Measurements from ENCODE around the gene CASP7.

Gene CASP7

DNA sequence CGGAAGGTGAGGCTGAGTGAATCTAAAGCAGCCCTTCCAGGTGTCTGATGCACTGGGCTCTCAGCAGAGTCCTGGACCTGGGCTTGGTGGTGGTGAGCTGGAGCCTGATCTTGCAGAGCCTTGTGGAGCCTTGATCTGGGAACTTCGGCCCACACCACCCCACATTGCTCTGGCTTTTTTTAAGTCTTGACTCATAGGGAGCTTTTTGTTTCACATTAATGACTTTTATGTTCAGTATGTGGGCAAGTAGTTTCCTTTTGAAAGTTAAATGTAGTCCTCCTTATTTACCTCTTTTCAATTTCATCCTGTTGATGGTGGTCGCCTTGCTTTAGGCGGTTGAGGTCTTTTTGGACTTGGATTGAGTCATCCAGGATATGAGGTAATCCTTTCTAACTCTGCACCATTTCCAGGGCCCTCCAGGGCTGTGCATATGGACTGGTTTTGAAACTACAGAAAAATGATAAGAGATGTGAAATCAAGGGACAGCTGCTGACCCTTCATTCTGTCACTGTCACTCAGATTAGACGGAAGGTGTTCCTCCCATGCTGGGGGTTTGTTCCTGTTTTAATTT lies 12.9 kb upstream of the CASP7 start:
- DNase-seq, result no peak

DNA sequence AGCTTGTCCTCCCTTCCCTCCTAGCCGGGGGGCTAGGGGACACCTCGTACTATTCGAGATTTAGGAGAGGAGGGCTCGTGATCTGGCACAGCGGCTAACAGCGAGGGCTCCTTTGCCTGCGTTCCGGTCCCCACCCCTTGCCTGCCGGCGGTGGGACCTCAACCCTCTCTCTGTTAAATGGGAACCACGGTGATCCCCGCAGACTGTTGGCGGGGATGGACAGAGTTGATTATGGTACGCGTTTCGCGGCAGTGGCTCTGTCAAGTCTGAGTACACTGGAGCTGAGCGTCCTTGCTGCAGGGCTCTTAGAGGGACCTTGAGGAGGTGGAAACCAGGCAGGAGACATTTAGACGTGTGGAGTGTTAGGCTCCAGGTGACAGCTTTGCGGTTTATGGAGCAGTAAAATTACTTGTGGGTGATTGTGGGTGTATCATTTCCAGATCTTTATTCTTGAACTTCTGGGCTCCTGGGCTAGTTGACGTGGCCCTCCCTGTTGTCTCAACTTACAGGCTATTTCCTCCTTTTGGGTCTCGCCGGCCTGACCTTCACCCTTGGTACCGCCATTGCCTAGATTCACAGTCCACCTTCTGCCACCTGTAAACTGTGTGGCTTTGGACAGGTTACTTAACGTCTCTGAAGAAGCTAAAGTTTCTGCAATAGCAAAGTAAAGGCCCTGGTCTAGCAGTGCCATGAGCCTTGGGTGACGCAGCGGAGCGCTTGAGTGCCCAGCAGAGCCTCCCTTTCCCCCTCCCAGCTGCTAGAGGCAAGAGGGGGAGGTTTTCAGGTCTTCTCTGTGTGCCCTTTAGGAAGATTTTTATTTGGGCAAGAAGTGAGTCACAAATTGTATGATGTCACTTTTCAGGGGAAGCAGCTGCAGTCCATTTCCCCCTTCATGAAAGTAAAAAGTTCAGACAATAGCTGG lies 739 bp downstream of the CASP7 start:
- peak in 2 of 4 experiments; percentile 7 to 28 for DNase-seq

DNA sequence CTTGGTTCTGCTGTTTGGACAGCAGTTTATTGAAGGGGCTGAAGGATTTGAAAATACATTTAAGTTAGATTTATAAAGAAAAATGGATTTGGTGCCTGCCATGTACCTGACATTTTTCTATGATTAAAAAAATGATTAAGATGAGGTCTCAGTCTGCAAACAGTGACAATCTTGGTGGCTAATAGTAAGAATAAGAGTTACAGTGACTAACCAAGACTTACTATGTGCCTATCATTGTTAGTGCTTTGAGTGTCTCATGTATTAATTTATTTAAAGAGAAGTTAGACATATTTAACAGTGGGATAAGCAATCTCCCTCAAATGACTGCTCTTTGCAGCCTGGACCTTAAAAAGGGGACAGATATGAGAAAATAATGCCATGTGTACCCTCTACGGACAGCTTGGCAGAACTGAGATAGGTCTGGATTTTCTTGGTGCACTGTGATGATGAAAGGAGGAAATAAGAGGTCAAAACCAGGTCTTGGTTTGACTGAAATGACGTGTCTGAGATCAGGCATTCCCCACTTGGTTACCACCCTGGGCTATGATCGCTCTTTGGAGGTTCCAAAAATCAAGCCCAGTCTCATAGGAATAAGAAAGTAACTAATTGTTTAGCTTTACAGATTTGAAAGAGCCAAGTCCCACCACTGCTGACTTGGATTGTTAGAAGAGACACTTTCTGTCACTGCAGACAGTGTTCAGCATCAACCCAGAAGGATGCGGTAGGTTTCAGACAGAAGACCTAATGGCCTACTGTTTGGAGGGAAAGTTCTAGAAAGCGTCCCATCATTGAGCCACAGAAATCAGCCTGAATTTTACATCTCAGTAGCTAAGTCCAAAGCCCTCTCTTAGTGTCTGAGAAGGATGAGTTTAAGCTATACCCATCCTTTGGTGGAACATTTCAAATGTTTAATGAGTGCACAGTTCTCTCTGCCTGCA lies 2.1 kb downstream of the CASP7 start:
- DNase-seq, result no peak

DNA sequence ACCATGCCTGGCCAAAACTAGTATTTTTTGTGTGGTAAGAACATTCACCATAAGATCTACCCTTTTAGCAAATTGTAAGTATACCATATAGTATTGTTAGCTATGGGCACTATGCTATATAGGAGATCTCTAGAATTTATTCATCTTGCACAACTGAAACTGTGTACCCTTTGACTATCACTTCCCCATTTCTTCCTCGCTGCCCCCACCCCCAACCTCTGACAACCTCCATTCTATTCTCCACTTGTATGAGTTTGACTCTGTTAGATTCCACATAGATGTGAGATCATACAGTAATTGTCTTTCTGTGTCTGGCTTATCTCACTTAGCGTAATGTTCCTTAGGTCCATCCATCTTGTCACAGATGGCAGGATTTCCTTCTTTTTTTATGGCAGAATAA lies 3.6 kb downstream of the CASP7 start:
- no peak for DNase-seq

DNA sequence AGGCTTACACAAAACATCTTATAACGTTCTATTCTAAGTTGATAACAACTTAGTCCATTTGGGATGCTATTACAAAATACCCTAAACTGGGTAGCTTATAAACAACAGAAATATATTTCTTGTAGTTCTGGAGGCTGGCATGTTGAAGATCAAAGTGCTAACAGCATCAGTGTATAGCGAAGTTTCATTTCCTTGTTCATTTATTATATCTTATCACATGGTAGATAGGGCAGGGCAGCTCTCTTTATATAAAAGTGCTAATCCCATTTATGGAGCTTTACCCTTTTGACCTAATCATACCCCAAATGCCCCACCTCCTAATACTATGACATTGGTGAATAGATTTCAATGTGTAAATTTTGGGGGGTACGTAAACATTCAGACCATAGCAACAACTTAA lies 6.3 kb downstream of the CASP7 start:
- no peak for DNase-seq

DNA sequence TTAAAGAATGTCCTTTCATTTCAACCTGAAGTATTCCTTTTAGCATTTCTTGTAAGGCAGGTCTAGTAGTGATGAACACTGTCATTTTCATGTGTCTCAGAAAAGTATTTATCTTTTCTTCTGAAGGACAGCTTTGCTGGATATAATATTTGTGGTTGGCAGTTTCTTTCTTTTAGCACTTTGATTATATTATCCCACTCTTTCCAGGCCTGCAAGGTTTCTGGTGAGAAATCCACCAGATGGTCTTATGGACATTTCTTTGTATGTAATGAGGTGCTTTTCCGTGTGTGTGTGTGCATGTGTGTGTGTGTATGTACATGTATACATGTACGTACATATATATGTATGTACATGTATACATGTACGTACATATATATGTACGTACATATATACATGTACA lies 7.3 kb downstream of the CASP7 start:
- no peak for DNase-seq

DNA sequence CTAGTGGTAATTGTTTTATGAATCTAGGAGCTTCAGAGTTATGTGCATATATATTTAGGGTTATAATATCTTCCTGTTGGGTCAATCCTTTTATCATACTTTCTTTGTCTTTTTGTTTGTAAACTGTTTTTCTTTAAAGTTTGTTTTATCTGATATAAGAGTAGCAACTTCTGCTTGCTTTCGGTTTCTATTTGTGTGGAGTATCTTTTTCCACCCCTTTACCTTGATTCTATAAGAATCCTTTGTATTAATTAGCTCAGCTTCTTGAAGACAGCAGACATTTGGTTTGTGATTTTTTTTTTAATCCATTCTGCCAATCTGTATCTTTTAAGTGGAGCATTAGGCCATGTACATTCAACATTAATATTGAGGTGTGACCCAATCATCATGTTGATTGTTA lies 9.3 kb downstream of the CASP7 start:
- no peak for DNase-seq

DNA sequence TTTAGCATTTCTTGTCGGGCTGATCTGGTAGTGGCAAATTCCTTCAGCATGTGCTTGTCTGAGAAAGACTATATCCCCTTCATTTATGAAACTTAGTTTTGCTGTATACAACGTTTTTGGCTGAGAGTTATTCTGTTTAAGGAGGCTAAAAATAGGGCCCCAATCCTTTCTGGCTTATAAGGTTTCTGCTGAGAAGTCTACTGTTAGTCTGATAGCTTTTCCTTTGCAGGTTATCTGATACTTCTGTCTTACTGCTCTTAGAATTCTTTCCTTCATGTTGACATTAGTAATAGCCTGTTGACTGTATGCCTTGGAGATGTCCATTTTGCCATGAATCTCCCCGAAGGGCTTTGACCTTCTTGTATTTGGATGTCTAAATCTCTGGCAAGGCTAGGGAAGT lies 9.9 kb downstream of the CASP7 start:
- DNase-seq, result no peak

DNA sequence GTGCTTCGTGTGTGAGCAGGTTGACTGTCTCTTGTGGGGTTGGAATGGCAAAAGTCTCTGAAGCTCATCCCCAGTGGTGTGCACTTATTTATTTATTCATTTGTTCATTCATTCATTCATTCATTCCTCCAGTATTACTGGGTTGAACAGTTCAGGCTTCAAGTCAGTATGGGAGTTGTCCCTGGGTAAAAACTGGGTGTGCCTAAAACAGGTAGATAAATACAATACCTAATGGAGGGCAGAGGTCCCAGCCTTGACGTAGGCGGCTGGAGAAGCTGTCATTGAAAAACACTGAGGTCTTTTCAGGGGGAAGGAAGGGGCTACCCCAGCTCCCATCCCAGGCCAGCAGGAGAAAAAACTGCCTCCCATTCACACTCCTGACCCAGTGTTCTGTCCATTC lies 11.0 kb downstream of the CASP7 start:
- no peak for DNase-seq

DNA sequence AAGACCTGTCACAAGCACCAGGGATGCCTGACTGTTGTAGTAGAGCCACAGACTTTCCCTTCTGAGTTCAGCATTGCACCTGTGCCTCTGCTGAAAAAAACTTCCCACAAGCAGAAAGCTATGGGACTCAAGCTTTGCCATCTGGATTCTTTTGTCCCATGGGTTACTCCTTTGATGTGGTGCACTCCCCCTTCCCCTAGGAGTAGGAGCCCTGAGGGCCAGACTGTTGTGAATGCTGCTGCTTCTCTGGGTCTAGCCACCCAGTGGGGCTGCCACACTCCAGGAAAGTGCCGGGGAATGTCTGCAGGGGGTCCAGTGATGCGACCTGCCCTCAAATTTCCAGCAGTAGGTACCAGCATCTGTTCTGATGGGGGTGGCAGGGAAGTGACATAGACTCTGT lies 11.7 kb downstream of the CASP7 start:
- DNase-seq, result no peak

DNA sequence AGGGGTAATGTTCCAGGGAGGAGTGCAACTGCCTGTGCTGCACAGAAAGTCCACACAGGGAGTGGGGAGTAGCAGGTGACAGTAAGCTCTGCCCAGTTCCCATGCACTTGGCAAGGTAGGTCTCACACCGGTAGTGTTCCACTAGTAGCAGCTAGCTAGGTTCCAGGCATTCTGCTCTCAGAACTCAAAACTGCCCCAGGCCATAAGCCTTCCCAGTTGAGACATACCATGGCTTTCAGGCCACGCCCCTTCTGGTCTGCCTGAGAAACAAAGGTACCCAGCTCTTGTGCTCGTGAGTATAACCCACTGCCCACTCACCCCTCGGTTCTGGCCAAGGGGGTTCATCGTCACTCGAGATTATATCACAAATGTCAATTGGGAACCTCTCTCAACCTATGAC lies 12.6 kb downstream of the CASP7 start:
- no peak for DNase-seq

DNA sequence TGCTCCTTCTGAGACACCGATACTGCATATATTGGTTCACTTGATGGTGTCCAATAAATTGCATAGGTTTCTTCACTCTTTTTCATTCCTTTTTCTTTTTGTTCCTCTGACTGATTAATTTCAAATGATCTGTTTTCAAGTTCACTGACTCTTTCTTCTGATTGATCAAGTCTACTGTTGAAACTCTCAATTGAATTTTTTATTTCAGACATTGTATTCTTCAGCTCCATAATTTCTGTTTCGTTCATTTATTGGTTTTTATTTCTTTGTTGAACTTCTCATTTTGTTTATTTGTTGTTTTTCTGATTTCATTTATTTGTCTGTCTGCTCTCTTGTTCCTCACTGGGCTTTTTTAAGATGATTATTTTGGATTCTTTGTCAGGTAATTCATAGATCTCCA lies 13.6 kb downstream of the CASP7 start:
- no peak for DNase-seq

DNA sequence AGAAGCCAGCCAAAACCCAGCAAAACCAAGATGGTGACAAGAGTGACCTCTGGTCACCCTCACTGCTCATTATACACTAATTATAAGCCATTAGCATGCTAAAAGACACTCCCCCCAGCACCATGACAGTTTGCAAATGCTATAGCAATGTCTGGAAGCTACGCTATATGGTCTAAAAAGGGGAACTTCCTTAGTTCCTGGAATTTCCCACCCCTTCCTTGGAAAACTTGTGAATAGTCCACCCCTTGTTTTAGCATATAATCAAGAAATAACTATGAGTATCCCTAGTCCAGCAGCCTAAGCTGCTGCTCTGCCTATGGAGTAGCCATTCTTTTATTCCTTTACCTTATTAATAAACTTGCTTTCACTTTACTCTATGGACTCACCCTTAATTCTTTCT lies 16.0 kb downstream of the CASP7 start:
- DNase-seq, result no peak

DNA sequence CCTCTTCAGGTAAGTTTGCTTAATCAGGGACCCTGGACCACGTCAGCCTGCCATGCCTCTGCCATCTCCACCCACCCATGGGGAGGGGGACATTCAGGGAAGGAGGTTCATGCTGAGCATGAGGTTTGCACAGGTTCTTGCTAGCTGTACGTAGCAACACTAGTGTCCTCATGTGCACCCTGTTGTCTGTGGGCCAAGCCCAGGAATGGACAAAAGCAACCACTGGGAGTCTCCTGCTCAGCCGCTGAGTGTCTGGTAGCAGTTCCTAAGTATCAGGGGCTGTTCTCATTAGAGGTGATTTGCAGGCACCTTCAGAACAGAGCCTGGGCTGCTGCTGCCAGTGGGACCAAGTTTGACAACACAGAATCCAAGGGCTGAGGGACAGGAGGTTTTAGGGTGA lies 17.9 kb downstream of the CASP7 start:
- no peak for DNase-seq

DNA sequence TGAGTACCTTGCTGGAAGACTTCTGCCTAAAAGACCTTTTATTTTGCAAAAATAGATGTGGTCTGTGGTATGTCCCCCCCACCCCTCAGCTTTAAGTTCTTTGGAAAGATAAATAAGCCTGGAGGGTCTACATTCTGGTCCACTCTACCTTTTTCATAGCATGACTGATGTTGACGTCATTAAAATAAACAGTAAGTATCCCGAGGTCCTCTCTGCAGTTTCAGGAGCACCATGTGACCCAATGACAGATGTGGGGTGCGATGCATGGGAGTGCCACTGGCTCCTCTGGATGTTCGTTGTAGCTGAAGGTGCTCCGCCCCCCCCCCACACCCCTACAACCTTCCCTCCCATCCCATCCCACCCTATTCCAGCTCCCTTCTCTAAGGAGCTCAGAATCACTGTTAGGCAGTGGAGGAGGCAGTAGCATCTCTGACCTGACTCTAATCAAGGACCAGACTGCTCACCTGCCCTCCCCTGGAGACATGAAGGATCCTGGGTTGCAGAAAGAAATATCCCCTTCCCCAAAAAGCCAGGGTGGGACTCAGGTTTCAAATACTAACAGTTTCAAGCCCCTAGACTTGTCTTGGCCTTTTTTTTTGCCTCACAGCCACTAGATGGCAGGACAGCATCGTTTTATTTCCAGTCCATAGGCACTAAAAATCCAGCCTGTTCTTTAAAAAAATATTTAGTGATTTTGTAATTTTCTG lies 25.1 kb downstream of the CASP7 start:
- DNase-seq, result no peak

DNA sequence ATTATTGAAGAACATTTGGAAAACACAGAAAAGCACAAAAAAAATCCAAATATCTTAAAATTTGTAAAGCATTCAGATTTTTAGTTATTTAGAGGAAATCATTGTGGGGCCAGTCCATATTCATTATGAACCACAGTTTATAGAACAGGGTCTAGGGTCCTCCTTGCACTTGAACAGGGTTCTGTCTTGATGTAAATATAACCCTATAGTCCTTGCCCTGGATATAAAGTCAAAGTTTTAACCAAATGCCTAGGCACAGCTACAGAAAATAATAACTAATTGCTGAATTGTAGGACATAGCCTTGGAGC lies 25.6 kb downstream of the CASP7 start:
- no peak for DNase-seq

DNA sequence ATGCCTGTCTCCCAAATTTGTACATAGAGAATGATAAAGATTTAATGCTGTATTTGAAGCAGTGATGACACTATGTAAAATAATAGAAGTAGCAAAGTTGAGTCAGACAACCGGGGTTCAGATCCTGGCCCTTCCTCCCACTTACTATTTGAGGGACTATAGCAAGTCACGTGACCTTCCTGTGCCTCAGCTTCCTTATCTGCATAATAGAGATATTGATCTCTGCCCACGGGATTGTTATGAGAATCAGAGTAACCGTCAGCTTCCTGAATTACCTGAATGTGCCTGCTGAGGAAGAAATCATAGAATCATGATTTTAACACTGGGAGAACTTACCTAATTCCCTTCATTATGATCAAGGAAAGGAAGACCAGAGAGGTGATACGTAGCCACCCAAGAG lies 26.9 kb downstream of the CASP7 start:
- no peak for DNase-seq

DNA sequence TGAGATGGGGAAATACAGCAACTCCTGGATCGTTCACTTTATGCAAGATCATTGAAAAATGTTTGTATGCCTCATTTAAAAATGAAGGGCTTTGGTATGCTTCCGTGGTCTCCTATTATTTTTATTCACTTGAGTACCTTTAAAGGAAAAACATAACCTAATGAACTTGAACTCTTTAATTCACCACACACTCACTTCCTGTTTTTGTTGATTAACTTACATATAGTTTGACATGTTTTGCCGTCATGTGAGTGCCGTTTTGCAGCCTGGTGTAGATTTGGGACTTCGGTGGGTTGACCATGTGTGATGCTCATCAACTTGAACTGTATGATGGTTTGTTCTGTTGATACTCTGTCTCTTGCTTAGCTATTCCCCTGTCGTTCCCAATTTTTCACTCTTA lies 28.9 kb downstream of the CASP7 start:
- no peak for DNase-seq

DNA sequence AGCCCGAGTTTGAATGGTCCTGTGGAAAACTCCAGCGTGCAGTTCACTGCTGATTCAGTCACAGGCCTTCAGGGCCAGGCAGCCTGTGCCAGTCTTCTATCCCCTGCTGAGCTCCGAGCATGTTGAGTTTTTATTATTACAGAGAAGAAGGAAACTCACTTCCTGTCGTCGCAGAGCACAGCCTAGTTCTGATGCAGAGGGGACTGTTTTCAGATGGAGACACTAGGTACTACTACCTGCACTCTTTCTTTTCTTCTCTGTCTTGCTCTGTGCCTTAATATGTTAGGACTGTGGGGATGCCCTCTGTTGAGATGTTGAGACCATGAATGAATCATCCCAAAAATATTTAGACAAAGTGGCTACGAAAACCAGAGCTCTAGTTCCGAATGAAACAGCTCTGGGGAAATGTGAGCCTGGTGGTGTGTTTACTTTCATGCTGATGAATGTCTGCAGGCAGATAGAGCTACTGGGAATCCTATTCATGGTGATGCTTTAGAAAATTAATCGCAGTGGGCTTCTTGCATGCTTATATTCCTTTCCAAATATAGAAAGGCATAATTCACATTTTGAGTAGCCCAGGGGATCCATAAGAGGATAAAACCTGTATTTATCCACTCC lies 29.6 kb downstream of the CASP7 start:
- DNase-seq, result no peak

DNA sequence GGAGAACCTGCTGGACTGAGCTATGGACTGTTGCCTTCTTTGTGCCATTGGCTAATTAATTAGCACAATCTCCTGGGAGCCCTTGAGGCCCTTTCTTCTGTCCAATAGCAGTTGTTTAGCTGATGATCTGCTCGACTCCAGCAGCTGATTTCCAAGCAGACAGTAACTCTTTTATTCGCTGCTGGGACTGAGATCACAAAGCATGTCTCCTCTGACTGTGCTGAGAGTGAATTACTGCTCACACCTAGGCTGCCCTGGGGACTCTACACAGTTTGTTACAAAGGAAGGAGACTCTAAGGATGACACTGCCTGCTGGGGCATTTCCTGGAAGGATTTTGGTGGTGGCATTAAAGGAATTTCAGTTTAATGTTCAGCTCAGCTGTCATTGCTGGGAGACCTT lies 31.4 kb downstream of the CASP7 start:
- no peak for DNase-seq

DNA sequence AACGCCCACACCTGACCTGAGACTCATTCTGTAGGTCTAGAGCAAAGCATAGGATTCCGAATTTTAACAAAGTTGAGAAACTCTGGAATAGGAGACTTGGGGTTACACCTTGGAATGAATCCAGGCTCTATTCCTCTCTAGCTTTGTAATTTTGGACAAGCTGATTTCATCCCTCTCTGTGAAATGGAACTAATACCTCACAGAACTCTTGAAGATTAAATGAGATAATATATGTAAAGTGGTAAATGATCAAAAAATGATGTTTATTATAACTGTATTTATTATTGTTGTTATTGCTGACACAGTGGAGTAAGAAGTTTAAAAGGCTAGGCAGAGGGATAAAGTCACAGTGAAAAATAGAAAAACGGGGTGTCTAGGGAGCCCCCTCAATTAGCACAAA lies 32.3 kb downstream of the CASP7 start:
- no peak for DNase-seq

DNA sequence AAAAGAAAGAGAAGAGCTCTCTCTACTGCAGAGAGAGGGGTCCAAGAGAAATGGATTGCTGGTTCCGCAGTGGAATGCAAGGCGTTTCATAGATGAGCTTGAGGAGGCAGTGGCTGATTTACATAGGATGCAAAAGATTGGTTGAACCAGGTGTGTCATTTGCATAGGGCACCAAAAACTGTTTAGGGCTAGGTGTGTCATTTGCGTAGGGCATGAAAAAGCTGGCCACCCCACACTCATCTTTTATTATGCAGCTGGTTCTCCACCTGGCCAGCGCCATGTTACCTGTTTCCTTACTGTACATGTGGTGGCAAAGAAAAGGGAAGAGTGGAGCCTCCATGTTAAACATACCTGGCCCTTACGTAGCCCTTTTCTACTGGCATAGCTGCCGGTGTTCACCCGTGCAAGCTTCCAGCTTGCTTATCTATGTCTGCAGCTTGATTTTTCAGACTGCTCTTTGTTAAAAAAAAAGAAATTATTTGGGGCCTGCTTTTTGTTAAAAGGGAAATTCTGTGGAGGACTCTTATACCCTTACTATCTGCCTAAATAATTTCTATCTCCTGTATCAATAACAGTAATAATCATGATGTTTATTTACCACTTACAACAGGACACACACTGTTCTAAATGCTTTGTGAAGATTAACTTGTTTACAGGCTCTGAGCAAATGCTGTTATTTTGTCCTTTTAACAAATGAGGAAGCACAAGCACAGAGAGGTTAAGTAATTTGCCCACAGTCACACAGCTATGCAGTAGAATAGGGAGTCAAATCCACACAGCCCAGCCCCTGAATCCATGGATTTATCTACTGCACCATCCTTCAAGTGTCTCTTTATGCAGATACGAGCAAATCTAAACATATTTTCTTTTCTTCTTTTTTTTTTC lies 33.3 kb downstream of the CASP7 start:
- no peak for DNase-seq

All from activated naive CD4-positive, alpha-beta T cell (primary cell).